HG03432 (cell line): ENCODE results near the gene RNU1-3.
A peak's percentile ranks its signal among the peaks of the same experiment; 100 is the strongest.
"Not testable (repeated sequence)": the region's sequence is repeated elsewhere in the genome, so short reads cannot be mapped to it uniquely, and the experiment has no call there.

ENCODE experiments used
- ATAC-seq: cut with Tn5 transposase; IDR thresholded peaks from one replicate; pipeline ENCODE4 v1.9.1; 2021; ENCODE audit warnings: mild to moderate bottlenecking, moderate library complexity; ENCODE audit not compliant: unreplicated experiment

The RNU1-3 gene

DNA sequence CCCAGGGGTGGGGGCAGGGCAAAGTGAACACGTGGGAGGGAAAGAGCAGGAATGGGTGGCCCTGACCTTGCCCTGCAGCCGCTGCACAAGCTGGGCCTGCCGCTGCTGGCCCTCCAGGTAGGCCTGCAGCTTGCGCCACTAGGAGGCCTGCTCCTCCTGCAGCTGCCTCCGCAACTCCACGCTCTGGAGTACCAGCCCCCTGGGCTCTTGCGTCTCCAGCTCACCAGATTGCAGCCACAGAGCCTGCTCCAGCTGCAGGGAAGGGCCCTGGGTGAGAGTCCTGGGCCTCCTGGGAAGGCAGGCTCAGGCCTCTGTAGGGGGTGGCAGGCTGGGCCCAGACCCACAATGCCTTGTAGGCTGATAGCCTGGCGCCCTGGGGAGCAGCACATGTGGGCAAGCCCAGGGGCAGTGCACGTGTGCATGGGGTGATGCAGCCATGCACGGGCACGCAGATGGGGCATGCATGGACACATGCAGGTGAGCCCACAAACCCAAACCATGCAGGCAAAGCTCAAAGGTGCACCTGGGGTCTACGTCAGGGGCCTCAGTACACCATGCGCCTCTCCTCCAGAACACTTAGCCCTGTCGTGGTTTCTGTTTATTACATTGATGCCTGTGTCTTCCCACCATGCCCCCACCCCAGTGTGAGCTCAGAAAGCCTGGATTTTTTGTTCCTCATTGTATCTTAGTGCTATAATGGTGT lies 9.6 kb downstream of the RNU1-3 start:
- ATAC-seq = not testable (repeated sequence)

DNA sequence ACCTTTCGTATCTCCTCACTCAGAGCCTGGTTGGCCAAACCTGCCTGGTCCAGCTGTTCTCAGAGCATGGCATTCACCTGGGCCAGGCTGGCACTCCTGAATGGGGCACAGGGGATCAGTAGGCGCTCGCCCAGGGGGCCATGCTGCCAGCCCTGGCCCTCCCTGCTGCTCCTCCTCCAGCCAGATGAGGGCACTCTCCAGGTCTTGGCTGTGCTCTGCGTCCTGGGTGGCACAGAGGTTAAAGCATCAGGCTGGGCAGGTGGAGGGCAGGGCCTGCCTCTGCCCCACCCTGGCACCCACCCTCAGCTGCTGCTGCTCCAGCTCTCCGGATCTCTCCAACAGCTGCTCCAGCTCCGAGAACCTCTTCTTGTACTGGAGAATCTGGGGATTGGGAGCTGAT lies 10.2 kb downstream of the RNU1-3 start:
- ATAC-seq = not testable (repeated sequence)

DNA sequence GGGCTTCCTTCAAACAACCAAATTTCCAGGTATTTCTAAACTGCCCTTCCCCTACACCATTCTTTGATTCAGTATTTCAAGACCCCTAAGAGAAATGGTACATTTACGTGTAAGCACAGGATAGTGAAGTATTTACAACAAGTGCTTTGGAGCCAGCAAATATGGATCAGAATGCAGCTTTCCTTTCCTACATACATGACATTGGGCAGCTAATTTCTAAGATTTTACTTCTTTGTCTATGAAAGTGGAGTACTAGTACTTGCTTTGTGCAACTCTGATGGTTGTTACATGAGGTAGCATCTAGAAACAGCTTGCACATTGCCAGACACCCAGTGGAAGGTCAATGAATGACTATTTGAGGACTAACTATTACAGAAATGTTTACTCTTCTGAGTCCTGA lies 15.2 kb downstream of the RNU1-3 start:
- ATAC-seq = not testable (repeated sequence)

DNA sequence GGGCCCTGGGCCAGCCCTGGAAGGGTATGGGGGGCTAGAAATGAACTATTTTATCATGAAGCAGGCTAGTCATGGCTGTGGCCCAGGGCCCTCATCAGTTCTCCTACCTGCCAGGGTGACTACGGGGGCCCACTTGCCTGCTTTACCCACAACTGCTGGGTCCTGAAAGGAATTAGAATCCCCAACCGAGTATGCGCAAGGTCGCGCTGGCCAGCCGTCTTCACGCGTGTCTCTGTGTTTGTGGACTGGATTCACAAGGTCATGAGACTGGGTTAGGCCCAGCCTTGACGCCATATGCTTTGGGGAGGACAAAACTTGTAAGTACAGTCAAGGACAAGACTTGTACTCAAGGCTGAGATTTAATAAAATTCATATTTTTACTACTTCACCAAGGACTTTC lies 16.8 kb downstream of the RNU1-3 start:
- ATAC-seq = not testable (repeated sequence)

DNA sequence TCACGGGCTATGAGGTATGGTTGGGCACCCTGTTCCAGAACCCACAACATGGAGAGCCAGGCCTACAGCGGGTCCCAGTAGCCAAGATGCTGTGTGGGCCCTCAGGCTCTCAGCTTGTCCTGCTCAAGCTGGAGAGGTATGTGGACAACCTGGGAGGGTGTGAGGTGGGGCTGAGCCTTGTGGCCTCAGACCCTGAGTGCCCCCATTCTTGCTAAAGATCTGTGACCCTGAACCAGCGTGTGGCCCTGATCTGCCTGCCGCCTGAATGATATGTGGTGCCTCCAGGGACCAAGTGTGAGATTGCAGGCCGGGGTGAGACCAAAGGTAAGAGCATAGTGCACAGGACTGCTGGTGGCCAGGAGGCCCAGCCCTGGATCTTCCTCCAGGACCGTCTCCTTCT lies 17.4 kb downstream of the RNU1-3 start:
- ATAC-seq = not testable (repeated sequence)

DNA sequence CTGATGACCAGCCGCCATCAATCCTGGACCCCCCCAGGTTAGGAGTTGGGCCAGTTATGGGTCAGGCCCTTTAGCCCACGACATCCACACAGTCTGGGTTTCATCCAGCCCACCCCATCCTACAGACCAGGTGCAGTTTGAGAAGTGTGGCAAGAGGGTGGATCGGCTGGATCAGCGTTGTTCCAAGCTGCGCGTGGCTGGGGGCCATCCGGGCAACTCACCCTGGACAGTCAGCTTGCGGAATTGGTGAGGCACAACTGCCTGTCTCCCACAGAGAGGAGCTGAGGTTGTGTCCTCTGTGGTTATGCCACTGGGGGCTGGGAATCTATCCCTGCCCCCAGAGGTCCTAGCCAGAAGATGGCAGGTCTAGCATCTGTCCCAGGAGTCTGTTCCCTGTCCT lies 18.0 kb downstream of the RNU1-3 start:
- ATAC-seq = not testable (repeated sequence)

DNA sequence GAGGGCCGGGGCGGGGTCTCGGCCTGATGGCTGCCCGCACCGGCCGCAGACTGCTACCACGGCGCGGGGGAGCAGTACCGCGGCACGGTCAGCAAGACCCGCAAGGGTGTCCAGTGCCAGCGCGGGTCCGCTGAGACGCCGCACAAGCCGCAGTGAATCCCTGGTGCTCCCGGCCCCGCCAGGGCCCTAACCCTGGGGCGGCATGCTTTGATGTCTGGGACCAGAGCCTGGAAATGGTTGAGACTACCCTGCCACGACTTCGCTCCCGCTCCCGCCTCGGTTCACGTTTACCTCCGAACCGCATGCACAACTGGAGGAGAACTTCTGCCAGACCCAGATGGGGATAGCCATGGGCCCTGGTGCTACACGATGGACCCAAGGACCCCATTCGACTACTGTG lies 18.5 kb downstream of the RNU1-3 start:
- ATAC-seq = not testable (repeated sequence)

DNA sequence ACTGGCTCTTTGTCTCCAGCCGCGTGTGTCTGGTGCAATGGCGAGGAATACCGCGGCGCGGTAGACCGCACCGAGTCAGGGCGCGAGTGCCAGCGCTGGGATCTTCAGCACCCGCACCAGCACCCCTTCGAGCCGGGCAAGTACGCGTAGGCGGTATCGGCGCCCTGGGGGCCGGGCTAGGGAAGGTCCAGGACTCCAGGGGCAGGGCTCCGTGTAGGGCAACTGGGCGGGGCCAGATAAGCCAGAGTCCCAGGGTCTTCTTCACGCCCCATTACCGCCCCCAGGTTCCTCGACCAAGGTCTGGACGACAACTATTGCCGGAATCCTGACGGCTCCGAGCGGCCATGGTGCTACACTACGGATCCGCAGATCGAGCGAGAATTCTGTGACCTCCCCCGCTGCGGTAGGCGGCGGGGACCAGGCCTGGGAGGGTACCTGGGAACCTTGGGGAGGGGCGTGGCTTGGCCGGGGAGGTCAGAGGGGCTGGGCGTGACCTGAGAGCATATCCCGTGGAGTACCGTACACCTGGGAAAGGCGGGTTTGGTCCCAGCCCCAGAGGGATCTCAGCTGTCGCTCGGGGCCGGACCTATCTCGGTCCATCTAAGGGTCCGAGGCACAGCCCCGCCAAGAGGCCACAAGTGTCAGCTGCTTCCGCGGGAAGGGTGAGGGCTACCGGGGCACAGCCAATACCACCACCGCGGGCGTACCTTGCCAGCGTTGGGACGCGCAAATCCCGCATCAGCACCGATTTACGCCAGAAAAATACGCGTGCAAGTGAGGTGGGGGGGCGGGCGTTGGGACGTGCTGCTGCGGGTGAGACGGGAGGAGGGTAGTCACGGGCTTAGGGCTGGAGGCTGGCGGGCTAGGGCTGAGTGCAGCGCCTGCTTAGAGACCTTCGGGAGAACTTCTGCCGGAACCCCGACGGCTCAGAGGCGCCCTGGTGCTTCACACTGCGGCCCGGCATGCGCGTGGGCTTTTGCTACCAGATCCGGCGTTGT lies 19.3 kb downstream of the RNU1-3 start:
- not testable (repeated sequence) for ATAC-seq

DNA sequence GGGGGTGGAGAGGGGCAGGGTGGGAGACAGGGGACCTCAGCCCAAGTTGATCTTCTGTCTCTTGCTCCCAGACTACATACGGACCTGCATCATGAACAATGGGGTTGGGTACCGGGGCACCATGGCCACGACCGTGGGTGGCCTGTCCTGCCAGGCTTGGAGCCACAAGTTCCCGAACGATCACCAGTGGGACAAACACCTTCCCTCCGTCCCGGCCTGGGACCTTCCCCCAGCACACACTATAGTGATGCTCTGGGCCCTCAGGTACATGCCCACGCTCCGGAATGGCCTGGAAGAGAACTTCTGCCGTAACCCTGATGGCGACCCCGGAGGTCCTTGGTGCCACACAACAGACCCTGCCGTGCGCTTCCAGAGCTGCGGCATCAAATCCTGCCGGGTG lies 20.0 kb downstream of the RNU1-3 start:
- ATAC-seq = not testable (repeated sequence)

DNA sequence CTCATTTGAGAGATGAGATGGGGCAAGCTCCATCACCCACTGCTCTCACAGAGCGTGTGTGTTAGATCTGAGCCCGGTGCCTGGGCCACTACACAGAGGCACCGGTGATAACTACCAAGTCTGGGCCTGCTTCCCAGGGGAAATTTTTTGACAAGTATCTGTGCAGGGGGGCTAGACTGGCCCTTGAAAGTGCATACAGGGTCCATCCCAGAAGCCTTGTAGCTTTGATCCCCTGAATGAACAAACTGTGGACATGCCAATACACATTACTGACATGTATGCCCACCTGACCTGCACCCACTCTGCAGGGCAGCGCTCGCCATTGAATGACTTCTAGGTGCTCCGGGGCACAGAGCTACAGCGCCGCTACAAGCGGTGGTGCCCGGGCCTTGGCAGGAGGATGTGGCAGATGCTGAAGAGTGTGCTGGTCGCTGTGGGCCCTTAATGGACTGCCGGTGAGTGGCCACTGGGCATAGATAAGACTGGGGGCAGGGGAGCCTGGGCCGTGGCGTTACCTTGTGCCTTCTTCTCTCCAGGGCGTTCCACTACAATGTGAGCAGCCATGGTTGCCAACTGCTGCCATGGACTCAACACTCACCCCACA lies 20.6 kb downstream of the RNU1-3 start:
- not testable (repeated sequence) for ATAC-seq

DNA sequence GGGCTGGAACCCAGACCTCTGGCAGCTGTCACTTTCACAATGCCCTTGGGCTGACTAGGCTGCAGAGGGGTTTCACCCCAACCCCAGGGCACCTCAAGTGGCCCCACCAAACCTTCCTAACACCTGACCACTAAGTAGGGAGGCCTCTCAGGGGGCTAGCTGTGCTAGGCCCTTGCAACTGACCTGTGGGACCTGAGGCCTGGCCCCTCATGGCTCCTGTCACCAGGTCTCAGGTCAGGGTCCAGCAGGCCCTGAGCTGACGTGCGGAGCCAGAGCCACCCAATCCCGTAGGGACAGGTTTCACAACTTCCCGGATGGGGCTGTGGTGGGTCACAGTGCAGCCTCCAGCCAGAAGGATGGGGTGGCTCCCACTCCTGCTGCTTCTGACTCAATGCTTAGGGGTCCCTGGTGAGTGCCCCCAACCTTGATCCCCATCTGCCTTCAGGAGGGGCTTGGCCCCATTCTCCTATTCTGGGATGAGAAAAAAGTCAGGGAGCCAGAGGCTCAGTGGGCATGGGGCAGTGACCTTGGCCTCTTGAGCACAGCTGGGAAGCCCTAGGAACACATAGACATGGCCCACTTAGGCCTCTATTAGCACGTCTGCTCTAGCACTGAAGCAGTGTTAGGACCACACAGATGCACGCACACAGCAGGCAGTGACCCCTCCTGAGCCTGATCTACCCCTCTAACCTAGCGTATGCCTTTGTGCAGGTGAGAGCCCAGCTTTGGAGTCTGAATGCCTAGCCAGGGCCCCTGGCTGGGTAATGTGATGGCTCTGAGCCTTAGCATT lies 21.3 kb downstream of the RNU1-3 start:
- peak; percentile 1 for ATAC-seq

DNA sequence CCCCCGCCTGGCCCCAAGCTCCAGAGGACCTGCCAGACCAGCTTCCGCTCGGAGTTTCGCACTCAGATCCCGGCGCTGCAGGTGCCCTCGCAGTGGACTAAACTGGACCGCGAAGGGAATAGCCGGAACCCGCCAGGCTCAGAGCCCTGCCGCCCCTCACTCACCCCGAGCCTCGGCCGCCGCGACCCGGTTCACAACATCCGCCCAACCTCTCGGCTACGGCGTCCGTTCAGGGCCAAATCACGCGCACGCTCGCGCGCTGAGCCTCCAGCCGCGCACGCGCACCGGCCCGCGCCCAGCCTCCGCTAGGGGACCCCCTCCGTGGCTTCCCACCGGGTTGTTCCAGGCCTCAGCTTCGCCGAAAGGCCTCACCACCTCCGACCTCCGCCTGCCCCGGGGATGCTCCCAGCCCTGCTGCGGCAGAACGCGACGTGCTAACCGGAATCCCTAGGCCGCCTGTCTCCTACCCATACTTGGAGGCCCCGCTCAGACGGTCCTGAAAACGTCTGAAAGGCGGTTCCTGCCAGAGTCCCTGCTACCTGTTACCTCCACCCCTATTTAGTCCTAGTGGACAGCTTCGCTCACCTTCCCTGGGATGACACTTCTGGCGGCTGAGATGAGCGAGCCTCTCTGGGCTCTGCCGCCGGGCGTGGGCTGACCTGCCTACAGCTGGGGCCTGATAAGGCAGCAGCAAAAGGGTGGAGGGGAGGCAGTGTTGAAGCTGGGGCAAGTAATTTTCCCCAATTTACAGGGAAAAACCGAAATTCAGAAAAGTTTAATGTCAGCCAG lies 22.1 kb downstream of the RNU1-3 start:
- ATAC-seq = peak; percentile 80

DNA sequence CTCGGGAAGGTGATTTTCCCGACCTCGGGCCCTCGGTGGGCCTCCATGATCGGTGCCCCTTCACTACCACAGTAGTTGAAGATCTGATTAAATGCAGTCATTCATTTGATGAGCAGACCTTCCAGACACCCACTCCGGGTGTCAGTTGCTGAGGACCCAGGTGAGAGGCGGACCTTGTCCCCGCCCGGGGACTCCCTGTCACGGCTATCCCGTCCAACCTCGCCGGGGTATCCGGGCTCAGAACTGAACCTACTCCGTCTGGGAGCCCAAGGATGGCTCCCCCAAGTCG lies 22.6 kb downstream of the RNU1-3 start:
- no peak for ATAC-seq

DNA sequence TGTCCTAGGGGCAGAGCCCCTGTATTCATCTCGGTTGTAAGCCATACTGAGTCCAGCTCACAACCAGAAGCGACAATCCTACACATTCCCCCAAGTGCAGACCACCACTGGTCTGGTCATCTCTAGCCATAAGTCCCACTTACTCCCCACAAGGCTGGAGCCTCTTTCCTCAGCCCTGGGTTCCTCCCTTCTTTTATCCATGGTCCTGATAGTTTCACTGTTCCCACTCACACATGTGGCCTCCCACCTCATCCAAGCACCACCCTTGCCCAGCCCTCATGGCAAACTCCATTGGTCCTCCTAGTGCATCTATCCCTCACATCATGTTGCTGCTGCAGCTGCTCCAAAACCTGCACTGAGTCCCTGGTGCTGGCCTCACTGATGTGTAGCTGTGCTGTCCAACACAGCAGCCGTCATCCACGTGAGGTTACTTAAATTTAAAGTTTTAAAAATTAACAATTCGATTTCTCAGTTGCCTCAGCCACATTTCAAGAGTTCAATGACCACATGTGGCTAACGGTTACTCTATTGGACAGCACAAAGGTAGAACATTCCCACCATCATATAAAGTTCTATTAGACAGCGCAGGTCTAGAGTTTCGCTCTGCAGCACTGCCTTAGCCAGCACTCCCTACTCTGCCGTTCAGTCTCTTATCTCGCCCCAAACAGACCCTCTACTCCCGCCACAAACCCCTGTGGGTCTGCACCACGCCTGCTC lies 23.1 kb downstream of the RNU1-3 start:
- peak; percentile 0 for ATAC-seq

DNA sequence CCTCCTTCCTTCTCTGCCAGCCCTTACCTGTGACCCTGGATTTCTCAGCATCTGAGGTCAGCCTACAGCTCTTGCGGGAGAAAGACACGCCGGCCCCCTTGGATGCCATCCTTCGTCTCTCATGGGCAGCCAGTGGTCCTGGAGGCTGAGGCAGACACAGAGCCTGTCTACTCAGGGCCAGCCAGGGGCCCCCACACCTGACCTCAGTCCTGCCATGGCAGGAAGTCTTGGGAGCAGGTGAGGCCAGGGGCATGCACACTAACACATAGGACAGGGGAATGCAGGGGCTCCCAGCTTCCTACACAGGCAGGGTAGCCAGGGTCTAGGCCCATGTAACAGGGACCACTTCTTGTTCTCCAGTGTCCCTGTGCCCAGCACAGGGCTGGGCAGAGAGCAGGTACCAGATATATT lies 23.7 kb downstream of the RNU1-3 start:
- not testable (repeated sequence) for ATAC-seq

DNA sequence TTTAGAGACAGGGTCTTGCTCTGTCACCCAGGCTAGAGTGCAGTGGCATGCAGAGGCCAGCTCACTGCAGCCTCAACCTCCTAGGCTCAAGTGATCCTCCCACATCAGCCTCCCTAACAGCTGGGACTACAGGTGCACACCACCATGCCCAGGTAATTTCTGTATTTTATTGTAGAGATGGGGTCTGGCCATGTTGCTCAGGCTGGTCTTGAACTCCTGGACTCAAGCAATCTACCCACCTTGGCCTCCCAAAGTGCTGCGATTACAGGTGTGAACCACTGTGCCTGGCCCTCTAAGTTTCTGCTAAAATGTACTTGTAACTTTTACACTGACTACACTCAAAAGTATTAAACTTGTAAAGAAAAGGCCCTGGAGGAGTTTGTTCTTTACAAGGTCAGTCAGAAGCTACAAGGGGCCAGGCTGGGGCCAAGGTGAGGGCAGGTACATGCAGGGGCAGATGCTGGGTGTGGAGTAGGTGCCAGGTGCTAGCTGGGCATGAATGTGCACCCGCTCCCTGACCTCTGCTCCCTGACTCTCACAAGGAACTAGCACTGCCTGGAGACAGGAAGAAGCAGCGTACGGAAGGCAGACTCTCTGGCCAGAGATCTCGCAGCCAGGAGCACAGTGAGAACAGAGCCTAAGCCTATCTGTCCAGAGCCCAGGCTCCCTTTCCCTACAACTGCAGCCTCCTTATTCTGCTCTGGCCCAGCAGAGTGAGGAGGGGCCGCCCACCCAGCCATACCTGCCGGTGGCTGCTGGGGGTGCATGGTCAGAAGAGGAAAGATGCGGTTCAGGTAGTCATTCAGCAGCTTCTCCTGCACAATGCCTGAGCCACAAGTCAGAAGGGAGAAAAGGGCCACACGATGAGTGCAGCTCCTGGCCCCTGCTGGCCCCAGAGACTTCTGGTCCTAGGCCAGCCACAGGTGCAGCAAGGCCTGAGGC lies 24.5 kb downstream of the RNU1-3 start:
- not testable (repeated sequence) for ATAC-seq

DNA sequence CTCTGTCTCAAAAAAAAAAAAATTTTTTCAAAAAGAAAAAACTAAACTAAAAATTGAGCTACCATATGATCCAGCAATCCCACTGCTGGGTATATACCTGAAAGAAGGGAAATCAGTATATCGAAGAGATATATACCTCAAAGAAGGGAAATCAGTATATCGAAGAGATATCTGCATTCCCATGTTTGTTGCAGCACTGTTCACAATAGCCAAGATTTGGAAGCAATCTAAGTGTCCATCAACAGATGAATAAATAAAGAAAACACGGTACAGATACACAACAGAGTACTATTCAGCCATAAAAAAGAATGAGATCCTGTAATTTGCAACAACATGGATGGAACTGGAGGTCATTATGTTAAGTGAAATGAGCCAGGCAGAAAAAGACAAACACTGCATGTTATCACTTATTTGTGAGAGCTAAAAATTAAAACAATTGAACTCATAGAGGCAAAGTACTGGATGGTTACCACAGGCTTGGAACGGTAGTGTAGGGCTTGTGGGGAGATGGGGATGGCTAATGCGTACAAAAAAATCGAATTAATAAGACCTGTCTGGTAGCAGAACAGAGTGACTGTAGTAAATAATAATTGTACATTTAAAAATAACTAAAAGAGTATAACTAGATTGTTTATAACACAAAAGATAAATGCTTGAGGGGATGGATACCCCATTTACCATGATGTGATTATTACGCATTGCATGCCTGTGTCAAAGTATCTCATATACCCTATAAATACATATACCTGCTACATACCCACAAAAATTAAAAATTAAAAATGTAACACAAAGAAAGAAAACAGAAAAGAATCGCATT lies 25.4 kb downstream of the RNU1-3 start:
- ATAC-seq = not testable (repeated sequence)
